ENCODE data around the gene OGDH.

OGDH gene

DNA sequence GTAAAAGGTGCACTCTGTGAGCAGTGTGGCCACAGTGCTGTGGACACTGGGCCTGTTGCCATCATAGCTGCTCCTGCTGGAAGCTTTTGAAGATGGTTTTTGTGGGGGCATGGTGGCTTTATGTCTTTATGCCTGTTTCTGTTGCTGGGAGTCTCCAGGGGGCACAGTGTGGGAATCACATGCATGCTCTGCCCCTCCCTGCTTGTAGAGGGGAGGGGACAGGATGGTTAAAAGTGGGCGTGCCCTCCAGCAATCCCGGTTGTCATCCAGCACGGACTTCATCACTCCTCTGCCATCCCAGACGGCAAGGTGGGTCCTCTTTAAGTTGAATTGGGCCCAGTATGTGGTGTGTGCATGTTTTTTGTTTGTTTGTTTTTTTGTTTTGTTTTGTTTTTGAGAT is 20.2 kb downstream of the OGDH start:
- H3K36me3 ChIP-seq (replicated peaks; ENCODE audit: insufficient read depth, low read length) = 0 out of 2 replicates have a peak, but pooled peaks cover 3% of the 10 kb centered on the region
- H3K4me3 ChIP-seq (ENCODE audit: low read length) = no peak overlapping the region
- 0 out of 2 replicates have a peak overlapping the region, but pooled peaks have one; percentile 9 for H3K9ac ChIP-seq (ENCODE audit: low read length)
- peak overlapping the region; percentile 35 for H3K27ac ChIP-seq (ENCODE audit: low read length)
- TF ChIP-seq, protein P1, sequence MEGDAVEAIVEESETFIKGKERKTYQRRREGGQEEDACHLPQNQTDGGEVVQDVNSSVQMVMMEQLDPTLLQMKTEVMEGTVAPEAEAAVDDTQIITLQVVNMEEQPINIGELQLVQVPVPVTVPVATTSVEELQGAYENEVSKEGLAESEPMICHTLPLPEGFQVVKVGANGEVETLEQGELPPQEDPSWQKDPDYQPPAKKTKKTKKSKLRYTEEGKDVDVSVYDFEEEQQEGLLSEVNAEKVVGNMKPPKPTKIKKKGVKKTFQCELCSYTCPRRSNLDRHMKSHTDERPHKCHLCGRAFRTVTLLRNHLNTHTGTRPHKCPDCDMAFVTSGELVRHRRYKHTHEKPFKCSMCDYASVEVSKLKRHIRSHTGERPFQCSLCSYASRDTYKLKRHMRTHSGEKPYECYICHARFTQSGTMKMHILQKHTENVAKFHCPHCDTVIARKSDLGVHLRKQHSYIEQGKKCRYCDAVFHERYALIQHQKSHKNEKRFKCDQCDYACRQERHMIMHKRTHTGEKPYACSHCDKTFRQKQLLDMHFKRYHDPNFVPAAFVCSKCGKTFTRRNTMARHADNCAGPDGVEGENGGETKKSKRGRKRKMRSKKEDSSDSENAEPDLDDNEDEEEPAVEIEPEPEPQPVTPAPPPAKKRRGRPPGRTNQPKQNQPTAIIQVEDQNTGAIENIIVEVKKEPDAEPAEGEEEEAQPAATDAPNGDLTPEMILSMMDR (IDR thresholded peaks at IDR 0.05; ENCODE audit: low read length) = no peak
- no peak for TF ChIP-seq EZH2 (optimal IDR thresholded peaks at IDR 0.05; ENCODE audit: low read depth, low read length)
- TF ChIP-seq EZH2phosphoT487 (IDR thresholded peaks at IDR 0.05; ENCODE audit: low read length) = no peak
- no peak for DNase-seq
- peaks cover 75% of the 10 kb centered on the region for H3K4me1 ChIP-seq (ENCODE audit: low read length)
- no peaks in the 10 kb centered on the region for H3K27me3 ChIP-seq (replicated peaks; ENCODE audit: insufficient read depth, low read length)
- H3F3A ChIP-seq (ENCODE audit: insufficient read depth, low read length) = peaks cover 61% of the 10 kb centered on the region
- H4K20me1 ChIP-seq (ENCODE audit: insufficient read depth, low read length) = no peaks in the 10 kb centered on the region
- no peak overlapping the region for H3K4me2 ChIP-seq (ENCODE audit: low read depth, low read length)
- H2AFZ ChIP-seq (ENCODE audit: low read length) = no peak overlapping the region
- H3K9me2 ChIP-seq (replicated peaks; ENCODE audit: insufficient read depth, low read length) = no peaks in the 10 kb centered on the region
- H3K79me2 ChIP-seq (ENCODE audit: low read length) = peaks cover 76% of the 10 kb centered on the region
- H3K9me3 ChIP-seq (replicated peaks; ENCODE audit: insufficient read depth, low read length) = no peaks in the 10 kb centered on the region

DNA sequence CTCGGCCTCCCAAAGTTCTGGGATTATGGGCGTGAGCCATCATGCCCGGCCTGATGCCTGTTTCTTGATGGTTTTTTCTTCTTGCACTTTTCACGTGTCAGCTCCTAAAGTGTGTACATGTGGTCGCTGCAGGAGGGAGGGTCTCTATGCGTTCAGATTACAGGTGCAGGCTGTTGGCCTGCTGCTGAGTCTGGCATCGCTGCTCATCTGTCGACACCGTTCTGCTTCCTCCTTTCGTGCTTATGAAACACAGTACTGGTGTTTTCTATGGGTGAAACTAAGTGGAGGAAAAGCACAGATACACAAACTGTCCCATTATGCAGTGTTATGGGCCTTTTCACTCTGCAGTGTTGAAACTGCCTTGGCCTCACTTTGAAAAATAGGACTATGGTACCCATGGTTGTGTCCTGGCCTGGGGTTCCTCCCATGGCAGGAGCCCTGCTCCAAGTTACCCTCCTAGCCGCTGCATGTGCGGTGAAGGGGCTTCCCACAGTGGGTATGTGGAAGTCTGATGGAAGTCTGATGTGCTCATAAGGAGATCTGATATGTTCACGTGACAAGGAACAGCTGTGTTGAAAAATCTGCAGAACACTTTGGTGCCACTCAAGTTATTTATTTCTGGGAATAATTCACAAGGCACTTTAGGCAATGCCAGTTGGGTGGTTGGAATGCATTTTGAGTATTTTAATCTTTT is 23.5 kb downstream of the OGDH start:
- Histone ChIP-seq H3K36me3 (replicated peaks; ENCODE audit: insufficient read depth, low read length) (0 out of 2 replicates have a peak, but pooled peaks cover 3% of the 10 kb centered on the region), H3K9ac (ENCODE audit: low read length) (peak overlapping the region; percentile 40; the same call in 1 of the 2 replicates)
- peak; percentile 82 for DNase-seq

DNA sequence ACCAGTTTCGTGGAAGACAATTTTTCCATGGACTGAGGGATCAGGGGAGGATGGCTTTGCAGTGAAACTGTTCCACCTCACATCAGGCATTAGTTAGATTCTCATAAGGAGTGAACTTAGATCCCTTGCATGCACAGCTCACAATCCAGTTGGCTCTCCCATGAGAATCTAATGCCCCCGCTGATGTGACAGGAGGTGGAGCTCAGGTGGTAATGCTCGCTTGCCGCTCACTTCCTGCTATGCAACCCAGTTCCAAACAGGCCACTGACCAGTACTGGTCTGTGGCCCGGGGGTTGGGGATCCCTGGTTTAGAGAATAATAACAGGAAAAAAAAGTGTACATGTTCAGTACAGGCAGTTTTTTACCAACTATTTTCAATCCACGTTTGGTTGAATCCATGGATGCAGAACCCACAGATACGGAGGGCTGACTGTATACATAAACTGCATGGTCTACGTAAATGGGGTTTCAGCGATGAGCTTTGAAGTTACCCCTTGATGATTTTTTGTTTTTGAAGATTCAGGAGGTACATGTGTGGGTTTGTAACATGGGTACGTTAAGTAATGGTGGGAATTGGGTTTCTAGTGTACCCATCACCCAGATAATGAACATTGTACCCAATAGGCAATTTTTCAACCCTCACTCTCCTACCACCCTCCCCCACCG is 24.5 kb downstream of the OGDH start:
- Histone ChIP-seq H3F3A (ENCODE audit: insufficient read depth, low read length) (peaks cover 68% of the 10 kb centered on the region), H3K9me3 (replicated peaks; ENCODE audit: insufficient read depth, low read length) (no peaks in the 10 kb centered on the region), H3K9ac (ENCODE audit: low read length) (no peak overlapping the region), H3K4me1 (ENCODE audit: low read length) (peaks cover 76% of the 10 kb centered on the region), H3K4me3 (ENCODE audit: low read length) (no peak overlapping the region), H3K27ac (ENCODE audit: low read length) (peak overlapping the region; percentile 96), H3K27me3 (replicated peaks; ENCODE audit: insufficient read depth, low read length) (no peaks in the 10 kb centered on the region), H3K36me3 (replicated peaks; ENCODE audit: insufficient read depth, low read length) (0 out of 2 replicates have a peak, but pooled peaks cover 3% of the 10 kb centered on the region), H3K9me2 (replicated peaks; ENCODE audit: insufficient read depth, low read length) (no peaks in the 10 kb centered on the region), H3K79me2 (ENCODE audit: low read length) (peaks cover 52% of the 10 kb centered on the region), H3K4me2 (ENCODE audit: low read depth, low read length) (peak overlapping the region; percentile 36; the same call in 1 of the 2 replicates), H4K20me1 (ENCODE audit: insufficient read depth, low read length) (no peaks in the 10 kb centered on the region), H2AFZ (ENCODE audit: low read length) (no peak overlapping the region)
- TF ChIP-seq, protein P1 (IDR thresholded peaks at IDR 0.05; ENCODE audit: low read length) = no peak
- DNase-seq = no peak

More for the DNA sequence above, 23.5 kb downstream of the OGDH start:
- Histone ChIP-seq H3K4me1 (ENCODE audit: low read length) (peaks cover 72% of the 10 kb centered on the region), H3K9me3 (replicated peaks; ENCODE audit: insufficient read depth, low read length) (no peaks in the 10 kb centered on the region), H2AFZ (ENCODE audit: low read length) (no peak overlapping the region), H3K27ac (ENCODE audit: low read length) (peak overlapping the region; percentile 96), H3F3A (ENCODE audit: insufficient read depth, low read length) (peaks cover 62% of the 10 kb centered on the region), H3K79me2 (ENCODE audit: low read length) (peaks cover 52% of the 10 kb centered on the region), H3K4me3 (ENCODE audit: low read length) (0 out of 2 replicates have a peak overlapping the region, but pooled peaks have one; percentile 2), H4K20me1 (ENCODE audit: insufficient read depth, low read length) (no peaks in the 10 kb centered on the region), H3K9me2 (replicated peaks; ENCODE audit: insufficient read depth, low read length) (no peaks in the 10 kb centered on the region), H3K27me3 (replicated peaks; ENCODE audit: insufficient read depth, low read length) (no peaks in the 10 kb centered on the region), H3K4me2 (ENCODE audit: low read depth, low read length) (peak overlapping the region; percentile 36; the same call in 1 of the 2 replicates)
- TF ChIP-seq EZH2phosphoT487 (IDR thresholded peaks at IDR 0.05; ENCODE audit: low read length) = no peak
- TF ChIP-seq, protein P1 (IDR thresholded peaks at IDR 0.05; ENCODE audit: low read length) = no peak
- no peak for TF ChIP-seq EZH2 (optimal IDR thresholded peaks at IDR 0.05; ENCODE audit: low read depth, low read length)
